Activated CD4-positive, alpha-beta T cell treated with anti-CD3 and anti-CD28 coated beads, Interleukin-2, amount 10 ng/mL, durations not matched to agents 7 days and 5 days (primary cell): ENCODE results near the gene ENO1. TPM values are rescaled to one million over a fixed set of nuclear protein-coding genes. Genes with fewer than 3 reads are reported as not detected.
A peak's percentile ranks its signal among the peaks of the same experiment; 100 is the strongest.
"Not testable (repeated sequence)": the region's sequence is repeated elsewhere in the genome, so short reads cannot be mapped to it uniquely, and the experiment has no call there.

Source experiments
- CTCF ChIA-PET: fragments of 350-600 bp; sonication (Branson Sonifier 250); formaldehyde crosslinking; loops from one replicate; lab custom pipeline; 2021; ENCODE audit warnings: antibody characterized with exemption; lab: Charles Lee
- POLR2A ChIA-PET: fragments of 350-600 bp; sonication (Branson Sonifier 250); formaldehyde crosslinking; loops from one replicate; lab custom pipeline; 2021; ENCODE audit warnings: antibody characterized with exemption; lab: Charles Lee
- DNase-seq: peaks from one replicate; pipeline ENCODE4 v3.0.0-alpha.2; 2020
- H3K27ac Mint-ChIP-seq: one replicate; pipeline ENCODE4 v1.8.0; 2021; ENCODE audit warnings: mild to moderate bottlenecking, moderate library complexity, mixed read lengths
- H3K27me3 Mint-ChIP-seq: one replicate; pipeline ENCODE4 v1.8.0; 2021; ENCODE audit warnings: mixed read lengths
- H3K36me3 Mint-ChIP-seq: one replicate; pipeline ENCODE4 v1.8.0; 2021; ENCODE audit warnings: low read depth, mixed read lengths
- H3K4me1 Mint-ChIP-seq: one replicate; pipeline ENCODE4 v1.8.0; 2021; ENCODE audit warnings: mixed read lengths
- H3K4me3 Mint-ChIP-seq: one replicate; pipeline ENCODE4 v1.8.0; 2021; ENCODE audit warnings: mild to moderate bottlenecking, moderate library complexity, mixed read lengths
- H3K9me3 Mint-ChIP-seq: one replicate; pipeline ENCODE4 v1.8.0; 2021; ENCODE audit warnings: mixed read lengths
- total RNA-seq, 2 experiments: library from RNA; stranded (reverse); gene quantifications; one replicate each; pipeline ENCODE4 v1.2.3, GENCODE V29; 2021

ENO1 gene
- total RNA-seq, 2 experiments from 2014 or later = 1,608 to 1,874 TPM

DNA sequence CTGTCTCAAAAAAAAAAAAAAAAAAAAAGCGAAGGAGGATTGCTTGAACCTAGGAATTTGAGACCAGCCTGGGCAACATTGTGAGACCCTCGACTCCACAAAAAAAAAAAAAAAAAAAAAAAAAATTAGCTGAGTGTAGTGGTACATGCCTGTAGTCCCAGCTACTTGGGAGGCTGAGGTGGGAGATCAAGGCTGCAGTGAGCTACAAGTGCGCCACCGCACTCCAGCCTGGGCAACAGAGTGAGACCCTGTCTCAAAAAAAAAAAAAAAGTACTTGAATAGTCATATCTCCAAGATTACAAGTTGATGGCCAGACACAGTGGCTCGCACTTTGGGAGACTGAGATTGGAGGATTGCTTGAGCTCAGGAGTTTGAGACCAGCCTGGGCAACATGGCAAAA is 27.4 kb downstream of the ENO1 start:
- peaks cover 1% of the 10 kb centered on the region for H3K36me3 Mint-ChIP-seq
- no peak for DNase-seq
- ChIA-PET POLR2A (interaction anchor here (0.6 kb wide), 1 partner anchor 40 kb away, joined by 3 read pairs; no protein-coding TSS in a partner anchor), CTCF (interaction anchor here (0.6 to 3.4 kb wide), 5 partner anchors 9 to 1057 kb away, joined by 3 to 42 read pairs (median 3); no protein-coding TSS in a partner anchor)
- no peak overlapping the region for H3K4me3 Mint-ChIP-seq
- no peak overlapping the region for H3K27ac Mint-ChIP-seq
- peaks cover 14% of the 10 kb centered on the region for H3K4me1 Mint-ChIP-seq
- no peaks in the 10 kb centered on the region for H3K27me3 Mint-ChIP-seq
- no peaks in the 10 kb centered on the region for H3K9me3 Mint-ChIP-seq

DNA sequence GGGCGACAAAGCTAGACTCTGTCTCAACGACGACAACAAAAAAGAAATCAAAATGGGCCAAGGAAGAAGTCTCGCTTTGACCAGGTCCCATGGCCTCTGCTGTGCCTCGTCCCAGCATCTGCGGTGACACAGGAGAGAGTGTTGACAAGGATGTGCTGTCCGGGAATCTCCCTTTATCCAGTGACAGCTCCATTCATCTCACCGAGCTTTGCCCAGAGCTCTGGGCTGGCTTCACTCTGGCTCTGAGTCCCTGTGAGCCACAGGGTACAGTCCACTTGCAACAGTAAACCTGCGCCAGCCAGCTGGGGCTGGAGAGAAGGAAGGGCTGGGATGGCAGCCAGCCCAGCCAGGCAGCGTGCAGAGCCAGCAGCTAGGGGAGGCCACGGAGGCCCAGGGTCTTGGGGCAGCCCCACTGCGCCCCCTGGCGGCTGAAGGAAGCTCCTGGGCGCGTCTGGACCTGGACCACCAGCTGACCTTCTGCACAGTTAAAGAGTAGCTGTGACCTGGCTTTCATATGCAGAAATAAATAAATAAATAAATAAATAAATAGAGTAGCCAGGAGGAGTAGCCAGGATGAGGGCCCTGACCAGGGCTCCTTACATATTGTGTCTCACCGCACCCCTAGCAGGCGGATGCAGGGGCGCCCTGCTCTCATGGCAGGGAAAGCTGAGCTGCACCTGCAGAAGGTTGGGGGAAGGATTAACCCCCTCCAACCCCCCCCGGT is 29.7 kb downstream of the ENO1 start:
- peaks cover 14% of the 10 kb centered on the region for H3K4me1 Mint-ChIP-seq

DNA sequence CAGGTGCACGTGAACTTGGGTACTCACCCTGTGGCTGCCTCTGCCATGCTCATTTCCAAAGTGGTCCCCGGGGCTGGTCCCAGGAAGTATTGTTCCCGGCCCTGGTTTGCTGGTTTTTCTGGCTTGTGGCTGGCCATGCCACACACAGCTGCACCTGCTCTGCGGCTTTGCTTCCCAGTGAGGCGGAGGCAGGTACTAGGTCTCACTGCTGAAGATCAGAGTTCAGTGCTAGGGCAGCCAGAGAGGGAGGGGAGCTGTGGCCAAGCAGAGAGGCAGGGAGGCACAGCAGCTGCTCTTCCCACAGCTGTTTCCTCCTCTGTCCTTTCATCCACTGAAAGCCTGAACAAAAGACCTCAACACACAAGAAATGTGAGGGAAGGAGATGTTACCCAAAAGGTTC is 30.5 kb downstream of the ENO1 start:
- Mint-ChIP-seq H3K9me3 (no peaks in the 10 kb centered on the region), H3K27me3 (no peaks in the 10 kb centered on the region), H3K36me3 (no peaks in the 10 kb centered on the region), H3K4me3 (no peak overlapping the region), H3K4me1 (peaks cover 14% of the 10 kb centered on the region), H3K27ac (no peak overlapping the region)
- POLR2A ChIA-PET = interaction anchor here (0.6 kb wide), 1 partner anchor 280 kb away, joined by 3 read pairs; no protein-coding TSS in a partner anchor
- CTCF ChIA-PET = interaction anchor here (1.0 to 3.4 kb wide), 19 partner anchors 9 to 312 kb away, joined by 3 to 42 read pairs (median 5); no protein-coding TSS in a partner anchor
- DNase-seq = no peak

More for the DNA sequence above, 29.7 kb downstream of the ENO1 start:
- Mint-ChIP-seq H3K27ac (no peak overlapping the region), H3K27me3 (no peaks in the 10 kb centered on the region), H3K36me3 (no peaks in the 10 kb centered on the region), H3K4me3 (no peak overlapping the region), H3K9me3 (no peaks in the 10 kb centered on the region)
- peak; percentile 72 for DNase-seq
- ChIA-PET CTCF (interaction anchor here (0.5 to 3.4 kb wide), 41 partner anchors 8 to 445 kb away, joined by 3 to 42 read pairs (median 4); no protein-coding TSS in a partner anchor), POLR2A (interaction anchor here (0.6 to 0.9 kb wide), 5 partner anchors 54 to 281 kb away, joined by 3 to 5 read pairs (median 5); no protein-coding TSS in a partner anchor)

DNA sequence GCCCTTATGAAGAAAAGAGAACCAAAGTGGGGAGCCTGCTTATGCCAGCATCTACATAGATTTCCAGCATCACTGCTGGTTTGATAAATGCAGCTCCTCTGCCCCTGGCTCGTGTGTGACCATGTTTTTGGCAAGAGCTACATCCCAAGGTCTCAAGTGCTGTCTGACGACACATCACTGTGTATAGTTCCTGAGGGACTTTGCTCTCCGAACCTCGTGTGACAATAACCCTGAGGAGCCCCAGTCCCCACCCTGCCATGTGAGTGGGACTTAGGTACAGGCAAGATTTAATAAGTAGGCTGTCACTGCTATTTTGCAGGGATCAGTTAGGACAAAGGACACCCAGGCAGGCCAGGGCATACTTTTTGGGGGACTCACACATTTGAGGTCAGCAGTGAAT is 32.2 kb downstream of the ENO1 start:
- ChIA-PET CTCF (interaction anchor here (1.4 to 2.7 kb wide), 2 partner anchors 13 to 159 kb away, joined by 3 to 12 read pairs; no protein-coding TSS in a partner anchor), POLR2A (interaction anchor here (0.6 kb wide), 1 partner anchor 11 kb away, joined by 4 read pairs; no protein-coding TSS in a partner anchor)
- Mint-ChIP-seq H3K27me3 (no peaks in the 10 kb centered on the region), H3K4me1 (peaks cover 14% of the 10 kb centered on the region), H3K27ac (no peak overlapping the region), H3K4me3 (no peak overlapping the region), H3K9me3 (no peaks in the 10 kb centered on the region), H3K36me3 (no peaks in the 10 kb centered on the region)
- DNase-seq = no peak

DNA sequence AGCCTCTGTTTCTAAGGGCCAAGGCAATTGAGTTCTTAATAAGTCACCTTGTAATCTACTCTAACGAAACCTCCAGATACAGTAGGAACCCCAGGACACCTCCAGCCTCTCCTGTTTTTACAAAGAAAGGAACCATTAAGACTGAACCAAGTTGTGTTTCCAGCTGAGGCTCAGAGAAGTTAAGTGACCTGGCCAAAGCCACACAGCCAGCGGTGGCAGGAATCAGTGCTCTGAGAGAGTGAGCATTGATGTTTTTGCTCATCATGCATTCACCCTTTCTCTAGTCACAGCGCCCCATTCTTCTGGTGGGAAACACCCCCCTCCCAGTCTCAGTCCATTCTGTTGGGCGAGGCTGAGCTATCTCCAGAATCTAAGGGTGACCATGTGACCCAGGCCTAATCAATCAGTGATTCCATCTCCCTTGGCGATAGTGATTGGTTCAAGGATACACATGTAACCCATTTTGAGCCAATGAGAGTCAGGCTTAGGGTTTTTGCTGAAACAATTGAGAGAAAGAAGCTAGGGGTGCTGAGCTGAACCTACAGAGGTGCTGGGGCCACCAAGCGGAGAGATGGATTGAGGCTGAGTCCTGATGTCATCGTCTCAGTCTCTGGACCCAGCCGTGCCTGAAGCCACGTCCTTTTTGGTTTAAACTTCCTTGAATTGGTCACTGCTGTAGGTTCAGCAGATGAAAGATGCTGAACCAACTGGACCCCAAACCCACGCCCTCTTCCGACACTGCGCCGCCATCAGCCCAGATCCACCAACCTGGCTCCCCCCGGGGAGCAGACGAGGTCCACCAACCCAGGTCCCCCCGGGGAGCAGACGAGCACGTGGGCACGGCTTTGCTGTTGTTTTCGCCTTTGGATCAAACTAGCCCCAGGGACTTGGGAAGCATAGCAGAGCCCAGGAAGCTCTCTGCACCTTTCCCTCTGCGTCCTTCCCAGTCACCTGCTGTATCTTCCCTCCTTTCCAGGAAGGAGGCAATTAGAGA is 33.1 kb downstream of the ENO1 start:
- DNase-seq = no peak
- peaks cover 1% of the 10 kb centered on the region for H3K9me3 Mint-ChIP-seq
- H3K4me3 Mint-ChIP-seq = no peak overlapping the region
- no peaks in the 10 kb centered on the region for H3K36me3 Mint-ChIP-seq
- CTCF ChIA-PET = interaction anchor here (1.4 to 2.7 kb wide), 2 partner anchors 14 to 160 kb away, joined by 3 to 12 read pairs; no protein-coding TSS in a partner anchor
- H3K27me3 Mint-ChIP-seq = no peaks in the 10 kb centered on the region
- peaks cover 14% of the 10 kb centered on the region for H3K4me1 Mint-ChIP-seq
- POLR2A ChIA-PET = no interaction called here
- no peak overlapping the region for H3K27ac Mint-ChIP-seq

DNA sequence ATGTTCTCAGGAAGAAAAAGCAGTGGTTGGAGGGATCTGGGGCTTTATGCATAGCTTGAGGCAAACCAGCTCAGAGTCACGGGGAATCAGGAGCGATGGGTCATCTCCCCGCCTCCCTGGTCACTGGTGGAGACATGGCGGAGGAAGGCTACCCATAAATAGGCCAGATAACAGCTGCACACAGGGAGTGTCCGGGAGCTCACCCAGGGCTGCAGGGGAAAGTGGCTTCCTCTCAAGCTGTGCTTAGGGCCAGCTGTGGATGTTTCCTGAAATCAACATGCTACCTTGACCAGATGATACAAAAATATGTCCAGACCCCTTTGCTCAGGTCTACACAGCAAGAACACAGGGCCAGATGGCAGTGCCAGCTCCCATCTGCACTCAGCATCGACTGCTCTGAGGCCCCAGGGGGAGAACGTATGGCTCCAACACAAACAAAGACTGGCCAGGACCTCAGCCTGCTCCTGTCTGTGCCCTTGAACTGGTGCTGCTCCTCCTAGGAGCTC is 33.9 kb downstream of the ENO1 start:
- H3K27ac Mint-ChIP-seq = no peak overlapping the region
- ChIA-PET POLR2A (interaction anchor here (0.8 kb wide), 1 partner anchor 9 kb away, joined by 3 read pairs; no protein-coding TSS in a partner anchor), CTCF (no interaction called here)
- peaks cover 3% of the 10 kb centered on the region for H3K9me3 Mint-ChIP-seq
- DNase-seq = no peak
- no peak overlapping the region for H3K4me3 Mint-ChIP-seq
- no peaks in the 10 kb centered on the region for H3K27me3 Mint-ChIP-seq
- no peaks in the 10 kb centered on the region for H3K36me3 Mint-ChIP-seq
- H3K4me1 Mint-ChIP-seq = peaks cover 14% of the 10 kb centered on the region

DNA sequence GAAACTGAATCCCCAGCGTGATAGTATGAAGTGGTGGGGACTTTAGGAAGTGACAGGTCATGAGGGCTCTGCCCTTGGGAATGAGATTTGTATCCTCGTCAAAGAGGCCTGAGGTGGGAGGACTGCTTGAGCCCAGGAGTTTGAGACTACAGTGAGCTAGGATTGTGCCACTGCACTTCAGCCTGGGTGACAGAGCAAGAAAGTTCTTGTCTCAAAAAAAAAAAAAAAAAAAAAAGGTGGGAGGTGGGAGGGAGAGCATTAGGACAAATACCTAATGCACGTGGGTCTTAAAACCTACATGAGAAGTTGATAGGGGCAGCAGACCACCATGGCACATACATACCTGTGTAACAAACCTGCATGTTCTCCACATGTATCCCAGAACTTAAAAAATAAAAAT is 37.1 kb downstream of the ENO1 start:
- POLR2A ChIA-PET = no interaction called here
- Mint-ChIP-seq H3K36me3 (no peaks in the 10 kb centered on the region), H3K27me3 (peaks cover 7% of the 10 kb centered on the region), H3K9me3 (peaks cover 3% of the 10 kb centered on the region), H3K4me1 (no peaks in the 10 kb centered on the region), H3K4me3 (no peak overlapping the region), H3K27ac (no peak overlapping the region)
- CTCF ChIA-PET = no interaction called here
- no peak for DNase-seq

DNA sequence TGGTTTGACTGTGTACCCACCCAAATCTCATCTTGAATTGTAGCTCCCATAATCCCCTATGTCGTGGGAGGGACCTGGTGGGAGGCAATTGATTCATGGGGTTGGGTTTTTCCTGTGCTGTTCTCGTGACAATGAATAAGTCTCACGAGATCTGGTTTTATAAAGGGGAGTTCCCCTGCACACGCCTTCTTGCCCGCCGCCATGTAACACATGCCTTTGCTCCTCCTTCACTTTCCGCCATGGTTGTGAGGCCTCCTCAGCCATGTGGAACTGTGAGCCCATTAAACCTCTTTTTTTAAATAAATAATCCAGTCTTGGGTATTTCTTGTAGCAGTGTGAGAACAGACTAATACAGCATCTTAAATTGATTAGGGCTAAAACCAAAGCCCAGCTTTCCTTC is 38.5 kb downstream of the ENO1 start:
- DNase-seq = no peak
- no peaks in the 10 kb centered on the region for H3K4me1 Mint-ChIP-seq
- POLR2A ChIA-PET = no interaction called here
- H3K27me3 Mint-ChIP-seq = peaks cover 9% of the 10 kb centered on the region
- peaks cover 3% of the 10 kb centered on the region for H3K9me3 Mint-ChIP-seq
- no peaks in the 10 kb centered on the region for H3K36me3 Mint-ChIP-seq
- no peak overlapping the region for H3K27ac Mint-ChIP-seq
- no peak overlapping the region for H3K4me3 Mint-ChIP-seq
- CTCF ChIA-PET = interaction anchor here (0.9 to 4.3 kb wide), 5 partner anchors 9 to 165 kb away, joined by 3 to 32 read pairs (median 4); no protein-coding TSS in a partner anchor

DNA sequence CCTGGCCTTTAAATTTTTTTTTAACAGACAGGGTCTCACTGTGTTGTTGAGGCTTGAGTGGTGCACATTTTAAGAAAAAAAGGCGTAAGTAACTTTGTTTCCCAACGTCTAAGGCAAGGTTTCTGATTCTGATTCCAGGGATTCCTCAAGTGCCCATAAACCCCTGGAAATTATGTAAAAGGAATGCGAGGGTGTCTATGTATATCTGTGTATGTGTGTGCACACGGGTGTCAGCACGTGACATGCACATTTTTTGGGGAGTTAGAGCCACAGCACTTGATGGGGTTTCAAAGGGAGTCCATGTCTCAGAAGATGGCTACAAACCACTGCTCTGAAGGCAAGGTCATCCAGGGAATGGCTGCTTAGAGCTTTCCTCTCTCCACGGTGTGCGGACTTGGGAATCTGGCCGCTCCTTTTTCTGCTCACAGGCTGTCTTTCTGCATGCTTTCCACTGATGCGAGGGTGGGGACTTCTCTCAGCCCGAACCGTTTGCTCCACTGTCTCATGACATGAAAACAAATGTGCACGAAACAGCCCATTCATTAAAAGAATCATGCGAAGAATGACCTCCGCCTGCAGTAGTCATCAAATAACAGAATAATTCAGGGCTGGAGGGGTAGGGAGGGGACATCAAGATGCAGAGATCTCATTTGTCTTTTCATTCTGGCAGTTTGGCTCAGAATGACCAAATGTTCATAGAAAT is 42.4 kb downstream of the ENO1 start:
- Mint-ChIP-seq H3K27me3 (peaks cover 9% of the 10 kb centered on the region), H3K36me3 (no peaks in the 10 kb centered on the region), H3K4me1 (peaks cover 3% of the 10 kb centered on the region), H3K9me3 (peaks cover 3% of the 10 kb centered on the region), H3K27ac (no peak overlapping the region), H3K4me3 (no peak overlapping the region)
- ChIA-PET POLR2A (no interaction called here), CTCF (interaction anchor here (0.6 to 2.4 kb wide), 3 partner anchors 10 to 16 kb away, joined by 3 to 12 read pairs (median 6); no protein-coding TSS in a partner anchor)
- no peak for DNase-seq

DNA sequence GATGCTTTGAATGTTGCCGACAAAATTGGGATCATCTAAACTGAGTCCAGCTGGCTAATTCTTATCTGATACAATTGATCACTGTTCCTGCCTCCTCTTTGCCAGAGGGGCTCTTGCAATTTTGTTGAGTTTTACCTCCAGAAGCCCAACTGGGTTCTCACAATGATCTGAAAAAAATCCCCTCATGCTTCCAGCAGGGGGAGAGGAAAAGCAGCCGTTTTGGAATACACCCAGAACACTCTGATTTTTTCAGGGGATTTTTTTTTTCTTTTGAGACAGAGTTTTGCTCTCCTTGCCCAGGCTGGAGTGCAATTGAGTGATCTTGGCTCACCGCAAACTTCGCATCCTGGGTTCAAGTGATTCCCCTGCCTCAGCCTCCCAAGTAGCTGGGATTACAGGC is 47.1 kb downstream of the ENO1 start:
- Mint-ChIP-seq H3K9me3 (no peaks in the 10 kb centered on the region), H3K27me3 (peaks cover 2% of the 10 kb centered on the region), H3K27ac (no peak overlapping the region), H3K4me1 (peaks cover 12% of the 10 kb centered on the region), H3K36me3 (no peaks in the 10 kb centered on the region), H3K4me3 (no peak overlapping the region)
- DNase-seq = no peak
- CTCF ChIA-PET = no interaction called here
- POLR2A ChIA-PET = no interaction called here

DNA sequence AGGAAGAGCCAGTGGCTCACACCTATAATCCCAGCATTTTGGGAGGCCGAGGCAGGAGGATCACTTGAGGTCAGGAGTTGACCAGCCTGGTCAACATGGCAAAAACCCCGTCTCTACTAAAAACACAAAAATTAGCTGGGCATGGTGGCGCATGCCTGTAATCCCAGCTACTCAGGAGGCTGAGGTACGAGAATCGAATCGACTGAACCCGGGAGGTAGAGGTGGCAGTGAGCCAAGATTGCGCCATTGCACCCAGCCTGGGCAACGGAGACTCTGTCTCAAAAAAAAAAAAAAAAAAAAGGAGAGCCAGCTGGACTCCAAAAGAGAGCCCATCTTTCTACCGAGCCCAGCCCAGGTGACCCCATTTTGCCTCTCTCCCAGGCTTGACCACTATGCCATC is 47.8 kb downstream of the ENO1 start:
- H3K4me3 Mint-ChIP-seq, CTCF ChIA-PET, POLR2A ChIA-PET, DNase-seq, H3K36me3 Mint-ChIP-seq, H3K27ac Mint-ChIP-seq, H3K9me3 Mint-ChIP-seq, H3K27me3 Mint-ChIP-seq: not testable (repeated sequence)
- peaks cover 12% of the 10 kb centered on the region for H3K4me1 Mint-ChIP-seq
